Sigmoid colon (tissue), 7 donors: ENCODE results near the gene TNRC18. TPM values are rescaled to one million over a fixed set of nuclear protein-coding genes. Genes with fewer than 3 reads are reported as not detected.

Source experiments
- DNase-seq: peaks from one replicate; pipeline ENCODE4 v3.0.0-alpha.2; 2019
- H3K27ac ChIP-seq, 4 donors: fragments of 200-600 bp; sonication (generic); one replicate each; pipeline ENCODE4 v1.5.1; 2016 to 2019; ENCODE audit warnings: mild to moderate bottlenecking in 1 of 4
- H3K27me3 ChIP-seq, 3 donors: fragments of 200-600 bp; sonication (generic); one replicate each; pipeline ENCODE4 v1.5.1; 2019; ENCODE audit warnings: mild to moderate bottlenecking in 1 of 3
- H3K36me3 ChIP-seq, 4 donors: fragments of 200-600 bp; sonication (generic); one replicate each; pipeline ENCODE4 v1.5.1; 2016 to 2019
- H3K4me1 ChIP-seq, 4 donors: fragments of 200-600 bp; sonication (generic); one replicate each; pipeline ENCODE4 v1.5.1; 2017 to 2019
- H3K4me3 ChIP-seq, 4 donors: fragments of 200-600 bp; sonication (generic); one replicate each; pipeline ENCODE4 v1.5.1; 2017 to 2019; ENCODE audit warnings: mild to moderate bottlenecking in 2 of 4, moderate library complexity in 1 of 4
- H3K9me3 ChIP-seq, 4 donors: fragments of 200-600 bp in 3 of 4; sonication (generic) in 3 of 4; one replicate each; pipeline versions ENCODE4 v1.5.1 to v1.6.1; 2013 to 2019
- CTCF ChIP-seq, 4 experiments: fragments of 450-650 bp in 3 of 4; fragments of 200-600 bp in 1 of 4; IDR thresholded peaks; one replicate each; pipeline ENCODE4 v1.5.1; 2016 to 2019; ENCODE audit warnings: antibody characterized with exemption in 4 of 4, mild to moderate bottlenecking in 3 of 4, moderate library complexity in 2 of 4
- EP300 ChIP-seq, 4 donors: sonication (generic); formaldehyde crosslinking; IDR thresholded peaks; one replicate each; pipeline ENCODE4 v1.6.1; 2017; ENCODE audit warnings: antibody characterized with exemption in 4 of 4
- POLR2A ChIP-seq, 2 donors: fragments of 450-650 bp; IDR thresholded peaks; one replicate each; pipeline ENCODE4 v1.6.1; 2016; ENCODE audit warnings: antibody characterized with exemption in 2 of 2, mild to moderate bottlenecking in 2 of 2, moderate library complexity in 2 of 2
- POLR2AphosphoS5 ChIP-seq, 4 donors: sonication (generic); formaldehyde crosslinking; IDR thresholded peaks; one replicate each; pipeline ENCODE4 v1.6.1; 2017; ENCODE audit warnings: antibody characterized with exemption in 4 of 4
- WGBS, 2 donors: extraction: QIAGEN DNeasy Blood & Tissue Kit; methylation state at CpG; one replicate each; pipeline ENCODE4 v1.1.7; 2013; 5-methylcytosine and 5-hydroxymethylcytosine counted together
- intact Hi-C: fragments of 100-400 bp; cut with DNase I; formaldehyde crosslinking; loops from one replicate; pipeline ENCODE4 v1.15.1; 2023
- polyA plus RNA-seq, 3 donors: library from polyadenylated mRNA; stranded (reverse); fragments of 200-250 nt; gene quantifications; one replicate each; pipeline ENCODE4 v1.2.3, GENCODE V29; 2013
- total RNA-seq, 4 donors: library from RNA; depleted of rRNA; stranded (reverse); fragments of >200 nt; gene quantifications; one replicate each; pipeline ENCODE4 v1.1.0, GENCODE V29; 2016
- donor health status: healthy with polysubstance abuse.
- donor health status: Bipolar disorder and iron deficiency.
- donor health status: healthy.

TNRC18 gene
- total and polyA plus RNA-seq, 7 donors, result 12.6 to 187 (median 44.9) TPM

- DNase-seq, result no peak
- Histone ChIP-seq H3K27me3 (no peaks in the 10 kb centered on the region), H3K36me3 (peaks cover 29 to 98% (median 58%) of the 10 kb centered on the region in 4 donors), H3K9me3 (peaks cover 0 to 5% (median 4%) of the 10 kb centered on the region in 4 donors), H3K4me1 (peaks cover 0 to 9% (median 2%) of the 10 kb centered on the region in 4 donors), H3K4me3 (no peak overlapping the region), H3K27ac (peak overlapping the region in 1 of 4 donors; percentile 11)
- TF ChIP-seq EP300 (IDR thresholded peaks at IDR 0.05) (no peak), POLR2AphosphoS5 (IDR thresholded peaks at IDR 0.05) (no peak), CTCF (IDR thresholded peaks at IDR 0.05) (no peak)
- intact Hi-C loops, result no loop called here
- 75 to 90% methylated on average over 8 of the region's 8 CpGs for WGBS, 2 donors
These were observed 89.0 kb downstream of the TNRC18 start for GRCh38 chr7:5334671-5335070.

GRCh38 chr7:5333121-5334045 is 90.3 kb downstream of the TNRC18 start:
- intact Hi-C loops, result no loop called here
- Histone ChIP-seq H3K27ac (no peak overlapping the region), H3K4me1 (peaks cover 0 to 9% (median 3%) of the 10 kb centered on the region in 4 donors), H3K9me3 (peaks cover 0 to 5% (median 4%) of the 10 kb centered on the region in 4 donors), H3K36me3 (peaks cover 24 to 97% (median 62%) of the 10 kb centered on the region in 4 donors), H3K27me3 (no peaks in the 10 kb centered on the region), H3K4me3 (no peak overlapping the region)
- TF ChIP-seq EP300 (IDR thresholded peaks at IDR 0.05), result no peak
- TF ChIP-seq POLR2A (IDR thresholded peaks at IDR 0.05), result no peak
- no peak for TF ChIP-seq CTCF (IDR thresholded peaks at IDR 0.05)
- no peak for TF ChIP-seq POLR2AphosphoS5 (IDR thresholded peaks at IDR 0.05)
- DNase-seq, result no peak
- 71 to 84% methylated on average over 32 of the region's 32 CpGs for WGBS, 2 donors

- Histone ChIP-seq H3K27ac (no peak overlapping the region), H3K4me1 (peaks cover 0 to 15% (median 10%) of the 10 kb centered on the region in 4 donors), H3K36me3 (peaks cover 22 to 97% (median 61%) of the 10 kb centered on the region in 4 donors), H3K27me3 (no peaks in the 10 kb centered on the region), H3K9me3 (peaks cover 0 to 5% (median 4%) of the 10 kb centered on the region in 4 donors), H3K4me3 (no peak overlapping the region)
- no peak for DNase-seq
- WGBS, 2 donors, result 93 to 94% methylated on average over 43 of the region's 43 CpGs
- no peak for TF ChIP-seq POLR2AphosphoS5 (IDR thresholded peaks at IDR 0.05)
- TF ChIP-seq POLR2A (IDR thresholded peaks at IDR 0.05), result no peak
- no peak for TF ChIP-seq CTCF (IDR thresholded peaks at IDR 0.05)
- TF ChIP-seq EP300 (IDR thresholded peaks at IDR 0.05), result no peak
- intact Hi-C loops, result no loop called here
These were observed 91.1 kb downstream of the TNRC18 start for GRCh38 chr7:5332579-5332978.

- Histone ChIP-seq H3K9me3 (no peaks in the 10 kb centered on the region), H3K4me3 (no peak overlapping the region), H3K27me3 (no peaks in the 10 kb centered on the region), H3K27ac (no peak overlapping the region), H3K4me1 (peaks cover 0 to 17% (median 13%) of the 10 kb centered on the region in 4 donors), H3K36me3 (peaks cover 19 to 91% (median 54%) of the 10 kb centered on the region in 4 donors)
- WGBS, 2 donors, result 98% methylated on average over 3 of the region's 3 CpGs
- DNase-seq, result no peak
- no peak for TF ChIP-seq POLR2A (IDR thresholded peaks at IDR 0.05)
- TF ChIP-seq POLR2AphosphoS5 (IDR thresholded peaks at IDR 0.05), result no peak
- TF ChIP-seq CTCF (IDR thresholded peaks at IDR 0.05), result no peak
- TF ChIP-seq EP300 (IDR thresholded peaks at IDR 0.05), result no peak
- intact Hi-C loops, result no loop called here
These were observed 93.3 kb downstream of the TNRC18 start for GRCh38 chr7:5330288-5330687.
